Measurements from ENCODE around the gene KCNQ5. TPM values are rescaled to one million over a fixed set of nuclear protein-coding genes. Genes with fewer than 3 reads are reported as not detected.

KCNQ5 gene
- total RNA-seq, 1 donor from 2014 or later, result 1.7 TPM

DNA sequence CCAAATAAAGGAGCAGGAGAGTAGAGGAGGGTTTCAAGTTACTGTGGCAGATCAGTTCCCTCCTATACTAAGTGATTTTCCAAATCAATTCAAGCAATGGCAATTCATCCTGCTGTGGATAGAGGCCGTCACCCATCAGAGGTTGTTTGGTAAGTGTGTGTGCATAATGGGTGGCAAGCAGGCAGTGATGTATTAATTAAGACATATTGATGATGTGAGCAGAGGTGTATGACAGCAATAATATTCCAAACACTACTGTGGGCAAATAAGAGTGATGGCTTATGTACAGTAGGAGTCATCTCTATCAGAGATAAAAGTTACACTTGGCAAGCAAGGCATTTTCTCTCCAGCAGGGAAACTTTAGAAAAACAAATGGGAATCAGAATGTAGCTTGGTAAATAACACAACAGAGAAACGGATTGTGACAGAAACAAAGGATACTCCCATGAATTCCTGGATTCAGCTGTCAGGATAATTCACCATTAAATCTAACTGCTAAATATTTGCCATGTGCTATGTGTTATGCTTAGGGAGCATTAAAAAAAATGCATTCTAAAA is 407.1 kb downstream of the KCNQ5 start:
- DNase-seq (ENCODE audit: low read depth), result no peak
- H3K4me3 ChIP-seq (ENCODE audit: low read depth, low read length), result no peak overlapping the region
- TF ChIP-seq, protein P1, sequence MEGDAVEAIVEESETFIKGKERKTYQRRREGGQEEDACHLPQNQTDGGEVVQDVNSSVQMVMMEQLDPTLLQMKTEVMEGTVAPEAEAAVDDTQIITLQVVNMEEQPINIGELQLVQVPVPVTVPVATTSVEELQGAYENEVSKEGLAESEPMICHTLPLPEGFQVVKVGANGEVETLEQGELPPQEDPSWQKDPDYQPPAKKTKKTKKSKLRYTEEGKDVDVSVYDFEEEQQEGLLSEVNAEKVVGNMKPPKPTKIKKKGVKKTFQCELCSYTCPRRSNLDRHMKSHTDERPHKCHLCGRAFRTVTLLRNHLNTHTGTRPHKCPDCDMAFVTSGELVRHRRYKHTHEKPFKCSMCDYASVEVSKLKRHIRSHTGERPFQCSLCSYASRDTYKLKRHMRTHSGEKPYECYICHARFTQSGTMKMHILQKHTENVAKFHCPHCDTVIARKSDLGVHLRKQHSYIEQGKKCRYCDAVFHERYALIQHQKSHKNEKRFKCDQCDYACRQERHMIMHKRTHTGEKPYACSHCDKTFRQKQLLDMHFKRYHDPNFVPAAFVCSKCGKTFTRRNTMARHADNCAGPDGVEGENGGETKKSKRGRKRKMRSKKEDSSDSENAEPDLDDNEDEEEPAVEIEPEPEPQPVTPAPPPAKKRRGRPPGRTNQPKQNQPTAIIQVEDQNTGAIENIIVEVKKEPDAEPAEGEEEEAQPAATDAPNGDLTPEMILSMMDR (conservative IDR thresholded peaks at IDR 0.05; ENCODE audit: low read depth, low read length), result no peak

DNA sequence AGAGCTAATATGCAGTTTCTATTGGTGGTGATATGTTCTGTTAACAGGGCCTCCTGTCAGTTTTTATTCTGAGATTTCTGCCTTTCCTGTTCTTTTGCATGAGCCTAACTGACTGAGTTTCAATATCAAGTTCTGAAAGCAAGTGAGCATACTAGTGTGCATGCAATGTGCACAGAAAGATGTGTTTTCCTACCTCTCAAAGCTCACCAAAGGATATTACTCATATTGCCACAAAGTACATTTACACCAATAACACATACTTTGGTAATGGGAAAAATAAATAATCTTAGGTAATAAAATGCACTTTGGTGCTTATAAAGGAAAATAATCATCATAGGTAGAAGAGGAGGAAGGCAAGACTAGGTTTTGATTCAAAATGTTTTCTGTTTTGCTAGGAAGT is 408.4 kb downstream of the KCNQ5 start:
- no peak for DNase-seq (ENCODE audit: low read depth)
- TF ChIP-seq, protein P1 (conservative IDR thresholded peaks at IDR 0.05; ENCODE audit: low read depth, low read length), result no peak

DNA sequence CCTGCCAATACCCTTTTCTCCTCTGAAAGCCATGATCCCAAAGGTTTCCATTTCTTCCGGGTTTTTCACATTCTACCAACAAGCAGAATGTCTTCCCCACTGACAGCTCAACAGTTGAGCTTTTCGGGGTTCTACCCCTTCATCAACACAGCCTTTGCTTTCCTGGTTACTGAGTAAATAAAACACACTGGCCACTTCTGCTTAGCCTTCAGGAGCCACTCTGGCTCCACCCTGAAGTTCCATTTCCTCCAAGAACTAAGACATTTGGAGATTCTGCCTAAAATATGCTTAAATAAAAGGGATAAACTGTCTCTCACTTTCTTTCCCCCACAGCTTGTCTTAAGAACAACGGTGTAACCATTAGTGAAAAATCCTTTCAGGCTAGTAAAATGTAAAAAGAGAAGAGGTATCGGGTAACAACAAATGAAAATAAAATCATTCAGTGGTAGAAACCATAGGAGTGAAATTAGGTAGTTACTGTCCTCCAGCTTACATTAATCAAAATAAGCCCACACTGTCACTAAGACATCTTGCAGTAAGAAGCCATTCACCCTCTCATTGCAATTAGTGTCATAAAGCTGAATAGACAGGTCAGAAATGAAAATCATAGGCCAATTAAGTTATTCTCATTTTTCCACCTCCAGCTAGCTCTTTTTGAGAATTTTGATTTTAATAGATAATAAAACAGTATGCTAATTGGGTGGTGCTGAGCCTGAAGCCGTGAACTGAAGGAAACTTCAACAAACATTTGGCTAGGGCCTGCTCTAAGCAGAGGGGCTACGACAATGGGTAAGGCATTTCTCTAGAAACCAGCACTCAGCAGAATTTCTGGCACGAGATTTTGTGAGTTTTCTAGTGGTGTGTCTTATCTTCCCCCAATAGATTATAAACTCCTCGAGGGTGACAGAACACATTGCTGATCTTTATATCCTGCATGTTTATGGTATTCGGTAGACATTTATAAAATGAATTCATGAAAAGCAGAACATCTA is 409.2 kb downstream of the KCNQ5 start:
- H3K4me3 ChIP-seq (ENCODE audit: low read depth, low read length), result no peak overlapping the region
- TF ChIP-seq, protein P1 (conservative IDR thresholded peaks at IDR 0.05; ENCODE audit: low read depth, low read length), result no peak
- DNase-seq (ENCODE audit: low read depth), result no peak

More for the DNA sequence above, 408.4 kb downstream of the KCNQ5 start:
- no peak overlapping the region for H3K4me3 ChIP-seq (ENCODE audit: low read depth, low read length)

DNA sequence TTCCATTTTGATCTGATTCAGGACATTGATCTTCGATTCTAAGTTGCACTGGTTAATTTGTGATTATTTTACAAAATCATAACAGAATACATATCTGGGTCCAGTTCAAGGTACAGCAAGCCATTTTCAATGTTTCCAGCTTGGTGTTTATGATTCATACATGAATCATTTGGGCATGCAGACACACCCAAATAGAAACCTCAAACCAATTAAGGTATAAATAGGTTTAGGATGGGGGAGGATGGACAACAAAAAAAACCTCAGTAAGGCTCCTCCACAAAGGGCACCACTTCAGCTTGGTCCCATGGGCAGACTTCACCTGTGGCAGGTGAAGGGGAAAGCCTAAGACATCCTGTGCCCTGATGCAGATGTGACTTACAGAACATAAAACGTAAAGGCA is 410.7 kb downstream of the KCNQ5 start:
- TF ChIP-seq, protein P1 (conservative IDR thresholded peaks at IDR 0.05; ENCODE audit: low read depth, low read length), result no peak
- H3K4me3 ChIP-seq (ENCODE audit: low read depth, low read length), result no peak overlapping the region
- no peak for DNase-seq (ENCODE audit: low read depth)

DNA sequence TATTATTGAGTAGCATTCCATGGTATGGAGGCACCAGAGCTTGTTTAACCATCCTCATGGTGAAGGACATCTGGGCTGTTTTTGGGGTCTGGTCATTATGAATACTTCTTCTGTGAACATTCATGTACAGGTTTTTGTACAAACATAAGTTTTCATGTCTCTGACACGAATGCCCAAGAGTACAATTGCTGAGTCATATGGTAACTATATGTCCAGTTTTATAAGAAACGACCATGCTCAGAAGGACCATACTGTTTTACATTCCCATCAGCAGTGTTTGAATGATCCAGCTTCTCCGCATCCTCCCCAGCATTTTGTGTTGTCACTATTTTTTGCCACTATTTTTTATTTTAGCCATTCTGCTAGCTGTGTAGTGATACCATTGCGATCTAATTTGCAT is 414.8 kb downstream of the KCNQ5 start:
- no peak overlapping the region for H3K4me3 ChIP-seq (ENCODE audit: low read depth, low read length)
- DNase-seq (ENCODE audit: low read depth), result no peak
- TF ChIP-seq, protein P1 (conservative IDR thresholded peaks at IDR 0.05; ENCODE audit: low read depth, low read length), result no peak

DNA sequence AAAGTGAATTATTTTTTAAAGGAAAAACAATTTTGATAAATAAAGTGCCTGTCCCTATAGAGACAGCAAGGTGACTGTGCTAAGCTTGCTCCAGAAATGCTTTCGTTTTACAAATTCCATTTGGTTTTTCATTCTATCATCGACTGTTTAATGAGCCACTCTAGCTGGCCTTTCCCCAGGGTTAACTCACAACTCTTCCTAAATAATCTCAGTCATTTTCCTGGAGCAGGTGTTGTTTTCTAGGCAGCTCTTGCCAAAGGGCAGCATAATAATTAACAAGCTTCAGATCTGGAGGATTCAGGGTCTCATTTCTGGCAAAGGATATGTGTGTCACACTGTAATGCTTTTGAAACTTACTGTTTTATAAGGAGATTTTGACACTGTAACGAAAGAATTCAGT is 419.2 kb downstream of the KCNQ5 start:
- peak; percentile 23 for DNase-seq (ENCODE audit: low read depth)
- TF ChIP-seq, protein P1 (conservative IDR thresholded peaks at IDR 0.05; ENCODE audit: low read depth, low read length), result no peak
- H3K4me3 ChIP-seq (ENCODE audit: low read depth, low read length), result no peak overlapping the region

Data from epithelial cell of proximal tubule (primary cell).